GM21619 (cell line): ENCODE measurements around the gene MSI2.
"Not testable (repeated sequence)": the region's sequence is repeated elsewhere in the genome, so short reads cannot be mapped to it uniquely, and the experiment has no call there.

ENCODE experiments used
- ATAC-seq: cut with Tn5 transposase; IDR thresholded peaks from one replicate; pipeline ENCODE4 v1.9.1; 2021; ENCODE audit not compliant: unreplicated experiment

Gene MSI2

GRCh38 chr17:57494443-57494842, 238.1 kb downstream of the MSI2 start:
- ATAC-seq = no peak

GRCh38 chr17:57495771-57496170, 239.4 kb downstream of the MSI2 start:
- no peak for ATAC-seq

GRCh38 chr17:57496382-57496781, 240.1 kb downstream of the MSI2 start:
- ATAC-seq = no peak

GRCh38 chr17:57498443-57498842, 242.1 kb downstream of the MSI2 start:
- no peak for ATAC-seq

GRCh38 chr17:57499221-57499620, 242.9 kb downstream of the MSI2 start:
- ATAC-seq = not testable (repeated sequence)

GRCh38 chr17:57499648-57500049, 243.3 kb downstream of the MSI2 start:
- no peak for ATAC-seq

GRCh38 chr17:57501016-57501415, 244.7 kb downstream of the MSI2 start:
- no peak for ATAC-seq

- ATAC-seq = no peak
Observed at GRCh38 chr17:57502022-57502421, 245.7 kb downstream of the MSI2 start.

GRCh38 chr17:57502811-57503241, 246.5 kb downstream of the MSI2 start:
- no peak for ATAC-seq

- ATAC-seq = no peak
Observed at GRCh38 chr17:57504208-57504607, 247.9 kb downstream of the MSI2 start.

- ATAC-seq = no peak
Observed at GRCh38 chr17:57505841-57506773, 249.8 kb downstream of the MSI2 start.

GRCh38 chr17:57506774-57507127, 250.4 kb downstream of the MSI2 start:
- ATAC-seq = no peak

- no peak for ATAC-seq
Observed at GRCh38 chr17:57507828-57508227, 251.5 kb downstream of the MSI2 start.

- no peak for ATAC-seq
Observed at GRCh38 chr17:57508671-57509070, 252.3 kb downstream of the MSI2 start.

- ATAC-seq = no peak
Observed at GRCh38 chr17:57511475-57512123, 255.3 kb downstream of the MSI2 start.

GRCh38 chr17:57512258-57512657, 255.9 kb downstream of the MSI2 start:
- no peak for ATAC-seq

- ATAC-seq = no peak
Observed at GRCh38 chr17:57512691-57513090, 256.4 kb downstream of the MSI2 start.

GRCh38 chr17:57513569-57513968, 257.2 kb downstream of the MSI2 start:
- no peak for ATAC-seq

- ATAC-seq = no peak
Observed at GRCh38 chr17:57514614-57515013, 258.3 kb downstream of the MSI2 start.

GRCh38 chr17:57515662-57516211, 259.4 kb downstream of the MSI2 start:
- no peak for ATAC-seq

- ATAC-seq = no peak
Observed at GRCh38 chr17:57516290-57517230, 260.2 kb downstream of the MSI2 start.
